GM18499 (cell line): ENCODE results near the gene KRTAP5-10.
"Not testable (repeated sequence)": the region's sequence is repeated elsewhere in the genome, so short reads cannot be mapped to it uniquely, and the experiment has no call there.

Source experiments
- ATAC-seq: cut with Tn5 transposase; IDR thresholded peaks from one replicate; pipeline ENCODE4 v1.9.1; 2021; ENCODE audit warnings: moderate number of reproducible peaks; ENCODE audit not compliant: insufficient read depth, unreplicated experiment

KRTAP5-10 gene

DNA sequence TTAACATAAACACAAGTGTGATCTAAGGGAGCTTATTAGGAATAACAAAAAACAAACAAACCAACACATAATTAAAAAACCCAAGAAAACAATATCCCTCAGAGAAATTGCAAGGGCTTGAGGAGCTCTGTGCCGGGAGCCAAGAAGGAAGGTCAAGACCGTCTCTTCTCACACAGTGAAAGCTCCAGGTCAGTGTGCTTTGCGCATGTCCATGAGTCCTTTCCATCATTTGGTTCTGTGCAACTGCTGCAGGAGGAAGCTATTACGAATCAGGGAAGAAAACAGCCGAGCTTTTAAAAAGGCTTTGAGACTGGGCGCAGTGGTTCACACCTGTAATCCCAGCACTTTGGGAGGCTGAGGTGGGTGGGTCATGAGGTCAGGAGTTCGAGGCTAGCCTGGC lies 23.0 kb upstream of the KRTAP5-10 start:
- ATAC-seq, result no peak

GRCh38 chr11:71542879-71543777 lies 22.2 kb upstream of the KRTAP5-10 start:
- ATAC-seq, result no peak

GRCh38 chr11:71543866-71544265 lies 21.5 kb upstream of the KRTAP5-10 start:
- no peak for ATAC-seq

- ATAC-seq, result no peak
Observed at GRCh38 chr11:71544525-71545214, 20.7 kb upstream of the KRTAP5-10 start.

GRCh38 chr11:71545405-71545966 lies 19.9 kb upstream of the KRTAP5-10 start:
- no peak for ATAC-seq

DNA sequence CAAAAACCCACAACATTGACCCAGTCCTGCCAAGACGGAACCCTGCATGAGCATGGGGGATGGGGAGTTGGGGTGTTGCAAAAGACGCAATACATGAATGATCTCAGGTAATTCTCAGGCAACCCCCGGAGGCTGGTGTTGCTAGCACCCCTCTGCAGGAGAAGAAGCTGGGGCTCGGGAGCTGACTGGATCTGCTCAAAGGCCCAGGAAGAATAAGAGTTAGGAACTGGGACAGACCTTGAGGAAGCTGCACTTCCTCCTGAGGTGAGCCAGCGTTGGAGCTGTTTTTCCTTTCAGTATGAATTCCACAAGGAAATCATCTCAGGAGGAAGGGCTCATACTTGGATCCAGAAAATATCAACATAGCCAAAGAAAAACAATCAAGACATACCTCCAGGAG lies 17.2 kb upstream of the KRTAP5-10 start, which contains the start of gene KRTAP5-9:
Gene KRTAP5-9, plus strand, starts transcription at position 301 of the 400 bp plus-strand sequence. CDS start 238 bp downstream, outside the sequence.
- no peak for ATAC-seq

- no peak for ATAC-seq
Observed at GRCh38 chr11:71548716-71549151, 16.6 kb upstream of the KRTAP5-10 start.

GRCh38 chr11:71551711-71552110 lies 13.7 kb upstream of the KRTAP5-10 start:
- no peak for ATAC-seq

GRCh38 chr11:71554996-71555395 lies 10.4 kb upstream of the KRTAP5-10 start:
- ATAC-seq, result no peak

DNA sequence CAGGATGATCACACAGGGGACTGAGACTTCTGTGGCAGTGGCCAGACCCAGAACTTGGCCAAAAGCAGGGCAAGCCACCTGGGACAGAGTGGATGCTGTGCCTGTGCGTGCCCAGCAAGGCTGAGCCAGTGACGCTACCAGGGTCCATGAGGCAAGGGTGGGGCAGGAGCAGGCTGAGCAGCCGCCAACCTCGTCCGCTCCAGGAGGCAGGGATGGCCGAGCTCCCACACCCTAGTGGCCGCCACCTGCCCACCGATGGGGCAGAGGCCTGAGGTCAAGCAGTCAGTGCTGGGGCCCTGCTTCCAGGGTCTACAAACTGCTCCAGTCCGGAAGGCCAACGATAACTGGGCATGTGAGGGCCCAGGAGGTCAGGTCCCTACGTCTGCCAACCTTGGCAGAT lies 9.9 kb upstream of the KRTAP5-10 start:
- ATAC-seq, result no peak

- ATAC-seq, result no peak
Observed at GRCh38 chr11:71556018-71556417, 9.3 kb upstream of the KRTAP5-10 start.

DNA sequence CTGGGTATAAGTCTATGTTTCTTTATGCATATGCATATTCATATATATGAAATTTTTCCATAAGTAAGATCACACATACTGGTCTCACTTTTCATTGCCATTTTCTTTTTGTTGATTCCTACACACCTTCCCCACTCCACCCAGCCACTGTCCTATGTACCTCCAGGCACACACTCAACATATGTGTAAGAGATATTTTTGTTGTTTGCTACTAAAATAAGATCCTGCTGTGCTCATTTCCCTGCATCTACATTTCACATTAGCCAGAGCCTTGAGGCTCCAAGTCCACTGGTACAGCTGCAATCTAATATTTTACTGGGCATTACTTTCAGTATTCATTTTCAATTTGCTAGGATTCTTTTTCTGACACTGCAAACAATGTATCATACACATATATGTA lies 8.1 kb upstream of the KRTAP5-10 start:
- no peak for ATAC-seq

DNA sequence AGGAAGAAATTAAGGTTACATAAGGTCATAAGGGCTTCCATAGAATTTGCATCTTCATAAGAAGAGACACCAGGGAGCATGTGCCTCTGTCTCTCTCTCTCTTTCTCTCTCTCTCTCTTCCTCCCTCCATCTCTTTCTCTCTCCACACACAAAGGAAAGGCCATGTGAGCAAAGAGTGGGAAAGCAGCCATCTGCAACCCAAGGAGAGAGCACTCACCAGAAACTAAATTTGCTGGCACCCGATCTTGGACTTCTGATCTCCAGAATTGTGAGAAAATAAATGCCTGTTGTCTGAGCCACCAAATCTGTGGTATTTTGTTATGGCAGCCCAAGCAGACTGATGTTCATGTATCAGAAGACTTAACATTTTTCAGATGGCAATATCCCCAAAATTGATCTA lies 6.4 kb upstream of the KRTAP5-10 start:
- ATAC-seq, result no peak

DNA sequence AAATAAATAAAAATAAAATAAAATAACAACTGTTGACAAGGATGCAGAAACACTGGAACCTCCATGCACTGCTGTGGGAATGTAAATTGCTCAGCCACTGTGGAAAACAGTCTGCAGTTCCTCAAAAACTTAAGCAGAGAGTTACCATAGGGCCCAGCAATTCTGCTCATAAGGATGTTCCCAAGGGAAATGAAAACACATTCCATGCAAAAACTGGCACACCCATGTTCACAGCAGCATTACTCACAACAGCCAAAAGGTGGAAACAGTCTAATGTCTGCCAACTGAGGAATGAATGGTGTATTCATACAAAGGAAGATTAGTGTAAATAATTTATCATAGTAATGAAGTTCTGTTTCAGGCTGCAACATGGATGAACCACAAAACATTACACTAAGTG lies 3.2 kb upstream of the KRTAP5-10 start:
- ATAC-seq, result no peak

DNA sequence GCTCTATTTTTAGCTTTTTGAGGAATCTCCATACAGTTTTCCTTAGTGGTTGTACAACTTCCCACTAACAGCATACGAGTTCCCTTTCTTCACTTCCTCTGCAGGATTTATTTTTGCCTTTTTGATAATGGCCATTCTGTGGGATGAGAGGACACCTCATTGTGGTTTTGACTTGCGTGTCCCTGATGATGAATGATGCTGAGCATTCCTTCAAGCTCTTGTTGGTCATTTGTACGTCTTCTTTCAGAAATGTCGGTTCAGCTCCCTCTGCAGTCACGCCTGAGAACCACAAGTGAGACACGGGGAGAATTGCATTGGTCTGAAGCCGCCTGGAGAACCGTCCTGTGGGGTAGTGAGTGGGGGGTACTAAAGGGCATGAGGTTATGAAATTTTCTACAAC lies 2.0 kb upstream of the KRTAP5-10 start:
- ATAC-seq, result no peak

DNA sequence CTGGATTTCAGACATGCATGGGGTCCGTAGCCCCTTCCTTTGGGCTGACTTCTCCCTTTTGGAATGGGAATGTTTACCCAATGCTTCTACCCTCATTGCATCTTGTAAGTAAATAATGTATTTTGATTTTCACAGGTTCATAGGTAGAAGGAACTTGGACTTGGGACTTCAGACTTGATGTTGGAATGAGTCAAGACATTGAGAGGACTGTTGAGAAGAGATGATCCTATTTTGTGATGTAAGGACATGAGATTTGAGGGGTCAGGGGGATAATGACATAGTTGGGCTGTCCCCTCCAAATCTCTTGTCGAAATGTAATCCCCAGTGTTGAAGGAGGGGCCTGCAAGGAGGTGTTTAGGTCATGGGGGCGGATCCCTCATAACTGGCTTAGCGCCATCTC lies 933 bp upstream of the KRTAP5-10 start:
- ATAC-seq, result no peak

DNA sequence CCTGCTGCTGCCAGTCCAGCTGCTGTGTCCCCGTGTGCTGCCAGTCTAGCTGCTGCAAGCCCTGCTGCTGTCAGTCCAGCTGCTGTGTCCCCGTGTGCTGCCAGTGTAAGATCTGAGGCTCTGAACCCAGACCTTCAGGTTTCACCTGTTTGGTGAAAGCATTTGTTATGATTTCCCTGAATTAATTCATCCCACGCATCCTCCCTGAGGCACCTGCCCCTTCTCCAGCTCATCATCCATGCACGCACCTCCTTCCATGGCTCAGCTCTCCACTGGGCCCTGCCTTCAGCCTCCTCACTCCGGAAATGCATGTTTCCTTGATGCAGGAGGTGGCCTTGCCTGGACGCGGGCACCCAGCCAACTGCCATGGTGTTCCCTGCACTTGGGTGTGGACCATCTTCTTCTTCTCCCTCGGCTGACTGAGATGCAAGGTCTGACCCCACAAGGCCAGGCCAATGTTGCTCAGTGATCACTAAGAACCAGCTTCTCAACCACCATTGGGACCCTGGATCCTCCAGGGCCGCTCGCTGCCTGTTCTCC lies 788 bp downstream of the KRTAP5-10 start:
- no peak for ATAC-seq

DNA sequence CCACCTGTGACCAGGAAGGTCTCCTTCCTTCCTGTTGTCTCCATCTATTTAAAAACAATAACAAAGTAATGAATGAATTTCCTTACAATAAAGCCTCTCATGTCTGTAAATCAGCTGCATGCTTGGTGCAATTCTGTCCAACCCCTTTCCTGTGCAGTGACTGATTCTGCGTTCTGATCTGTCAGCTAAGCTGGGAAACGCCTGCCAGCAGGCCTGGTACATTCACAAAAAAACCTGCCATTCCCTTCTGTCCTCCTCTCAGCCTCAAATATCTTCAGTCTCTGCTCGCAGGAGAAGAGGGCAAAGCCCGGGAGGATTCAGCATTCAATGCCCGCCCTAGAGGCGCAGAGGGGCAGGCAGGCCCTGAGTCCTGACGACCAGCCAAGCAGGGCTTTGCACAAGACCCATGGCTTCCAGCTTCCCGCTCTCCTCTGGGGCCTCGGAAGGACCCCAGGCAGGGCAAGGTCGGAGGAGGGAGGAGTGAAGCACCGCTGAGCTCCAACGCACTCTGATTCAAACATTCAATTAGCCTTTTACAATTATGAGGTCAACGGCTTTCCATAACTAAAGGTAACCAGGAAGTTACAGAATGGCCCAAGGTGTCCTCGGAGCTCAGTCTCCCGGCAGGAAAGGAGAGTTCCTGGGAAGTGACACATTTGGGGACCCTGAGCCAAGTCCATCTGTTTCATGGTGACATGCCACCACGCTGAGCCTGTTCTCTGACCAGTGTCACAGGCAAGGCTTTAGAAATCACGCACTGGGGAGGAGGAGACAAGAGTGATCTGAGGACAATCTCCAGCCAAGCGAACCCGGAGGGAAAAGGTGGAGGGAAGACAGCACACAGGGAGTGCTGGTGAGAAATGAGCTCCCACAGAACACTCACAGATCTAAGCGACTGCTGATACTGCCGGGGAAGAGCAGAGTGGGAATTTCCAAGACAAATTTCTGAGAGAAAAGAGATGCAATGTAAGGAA lies 1.6 kb downstream of the KRTAP5-10 start:
- not testable (repeated sequence) for ATAC-seq

DNA sequence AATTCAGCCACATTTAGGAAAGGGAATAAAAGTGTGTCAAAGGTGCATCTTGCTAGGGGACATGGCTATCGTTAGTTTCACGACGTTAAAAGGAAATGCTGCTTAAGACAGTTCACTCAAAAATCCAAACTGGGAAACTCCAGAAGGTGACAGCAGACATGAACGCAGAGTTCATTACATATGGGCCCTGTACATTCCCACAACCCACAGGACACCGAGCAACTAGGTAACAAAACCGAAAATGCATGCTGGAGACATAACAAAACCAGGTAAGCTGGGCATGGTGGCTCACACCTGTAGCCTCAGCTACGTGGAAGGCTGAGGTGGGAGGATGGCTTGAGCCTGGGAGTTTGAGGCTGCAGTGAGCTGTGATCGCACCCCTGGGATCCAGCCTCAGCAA lies 2.3 kb downstream of the KRTAP5-10 start:
- ATAC-seq, result not testable (repeated sequence)
